Progenitor cell of endocrine pancreas (in vitro differentiated cells): ENCODE measurements around the gene CD22. TPM values are rescaled to one million over a fixed set of nuclear protein-coding genes. Genes with fewer than 3 reads are reported as not detected.

Experiments used
- DNase-seq: peaks from one replicate; pipeline ENCODE4 v3.0.0; 2021; ENCODE audit warnings: low spot score; ENCODE audit not compliant: unreplicated experiment
- H3K27ac Mint-ChIP-seq: 2 replicates; pipeline ENCODE4 v1.8.0; 2021; ENCODE audit warnings: mild to moderate bottlenecking, moderate library complexity, mixed read lengths
- H3K27me3 Mint-ChIP-seq: 2 replicates; pipeline ENCODE4 v1.8.0; 2021; ENCODE audit warnings: mixed read lengths
- H3K36me3 Mint-ChIP-seq: 2 replicates; pipeline ENCODE4 v1.8.0; 2022; ENCODE audit warnings: mixed read lengths; ENCODE audit not compliant: insufficient read depth
- H3K4me1 Mint-ChIP-seq: 2 replicates; pipeline ENCODE4 v1.8.0; 2021; ENCODE audit warnings: low read depth, mixed read lengths
- H3K4me3 Mint-ChIP-seq: 2 replicates; pipeline ENCODE4 v1.8.0; 2021; ENCODE audit warnings: low read depth, mild to moderate bottlenecking, moderate library complexity, mixed read lengths
- H3K9me3 Mint-ChIP-seq: 2 replicates; pipeline ENCODE4 v1.8.0; 2021; ENCODE audit warnings: low read depth, mixed read lengths
- CTCF ChIP-seq: fragments of 200-600 bp; sonication (generic); IDR thresholded peaks from one replicate; pipeline ENCODE4 v1.5.0; 2021; ENCODE audit warnings: antibody characterized with exemption, mild to moderate bottlenecking; ENCODE audit not compliant: unreplicated experiment
- long read RNA-seq: library from polyadenylated mRNA; unstranded; transcript quantifications from one replicate; pipeline ENCODE4 v2.0.0, GENCODE V29; 2020
- total RNA-seq: library from RNA; stranded (reverse); gene quantifications from 2 replicates; pipeline ENCODE4 v1.2.1, GENCODE V29; 2021

The CD22 gene
- total RNA-seq, result 3.8 and 5.1 TPM in 2 replicates
- long read RNA-seq, result 0 reads

GRCh38 chr19:35328851-35329285, at the start of gene CD22:
Gene CD22, plus strand, starts transcription at chr19:35329187. Its CDS starts 2,854 bp downstream, at chr19:35332041.
- no peak for DNase-seq
- Mint-ChIP-seq H3K9me3 (no peaks in the 10 kb centered on the region), H3K27me3 (peaks cover 11% of the 10 kb centered on the region), H3K4me3 (no peak within 1 kb of the TSS), H3K36me3 (no peaks in the 10 kb centered on the region), H3K27ac (no peak within 1 kb of the TSS), H3K4me1 (no peaks in the 10 kb centered on the region)
- TF ChIP-seq CTCF, result no peak

GRCh38 chr19:35279374-35279773, 49.6 kb upstream of the CD22 start:
- Mint-ChIP-seq H3K27me3 (peaks cover 11% of the 10 kb centered on the region), H3K9me3 (no peaks in the 10 kb centered on the region), H3K36me3 (peaks cover 11% of the 10 kb centered on the region), H3K4me3 (no peak overlapping the region), H3K4me1 (peaks cover 2% of the 10 kb centered on the region), H3K27ac (no peak overlapping the region)
- no peak for DNase-seq
- no peak for TF ChIP-seq CTCF

- no peak for TF ChIP-seq CTCF
- DNase-seq, result no peak
- Mint-ChIP-seq H3K4me1 (peaks cover 2% of the 10 kb centered on the region), H3K4me3 (no peak overlapping the region), H3K36me3 (peaks cover 11% of the 10 kb centered on the region), H3K27me3 (peaks cover 14% of the 10 kb centered on the region), H3K9me3 (no peaks in the 10 kb centered on the region), H3K27ac (no peak overlapping the region)
These were observed 48.8 kb upstream of the CD22 start for GRCh38 chr19:35279985-35280821.

GRCh38 chr19:35281303-35281702, 47.7 kb upstream of the CD22 start:
- Mint-ChIP-seq H3K4me1 (peaks cover 2% of the 10 kb centered on the region), H3K27me3 (peaks cover 14% of the 10 kb centered on the region), H3K36me3 (peaks cover 5% of the 10 kb centered on the region), H3K4me3 (no peak overlapping the region), H3K9me3 (no peaks in the 10 kb centered on the region), H3K27ac (no peak overlapping the region)
- no peak for TF ChIP-seq CTCF
- DNase-seq, result no peak

- H3K4me1 Mint-ChIP-seq, result peaks cover 2% of the 10 kb centered on the region
- H3K9me3 Mint-ChIP-seq, result no peaks in the 10 kb centered on the region
- no peak for TF ChIP-seq CTCF
- no peak overlapping the region for H3K4me3 Mint-ChIP-seq
- H3K27ac Mint-ChIP-seq, result no peak overlapping the region
- H3K36me3 Mint-ChIP-seq, result peaks cover 1% of the 10 kb centered on the region
- peaks cover 14% of the 10 kb centered on the region for H3K27me3 Mint-ChIP-seq
- no peak for DNase-seq
These were observed 44.6 kb upstream of the CD22 start for GRCh38 chr19:35284153-35285094.
